Fibroblast of lung (primary cell): Measurements from ENCODE around the gene SERPINB3. TPM values are rescaled to one million over a fixed set of nuclear protein-coding genes. Genes with fewer than 3 reads are reported as not detected.

Experiments used
- DNase-seq, 2 donors: peaks; one replicate each; pipeline versions ENCODE4 v3.0.0 to v3.0.0-alpha.2; 2010; ENCODE audit warnings: low read depth in 2 of 2
- H2AFZ ChIP-seq: 2 replicates; pipeline ENCODE4 v1.5.1; 2012; ENCODE audit warnings: low read length, control low read depth, inconsistent platforms
- H3K27ac ChIP-seq: 2 replicates; pipeline ENCODE4 v1.5.1; 2011; ENCODE audit warnings: low read length, control low read depth; ENCODE audit not compliant: insufficient read depth
- H3K27me3 ChIP-seq: 2 replicates; pipeline ENCODE4 v1.5.1; 2011; ENCODE audit warnings: mild to moderate bottlenecking, low read length; ENCODE audit not compliant: control insufficient read depth, insufficient read depth
- H3K36me3 ChIP-seq: 2 replicates; pipeline ENCODE4 v1.5.1; 2011; ENCODE audit warnings: low read length; ENCODE audit not compliant: control insufficient read depth, insufficient read depth
- H3K4me1 ChIP-seq: 2 replicates; pipeline ENCODE4 v1.5.1; 2011; ENCODE audit warnings: low read length; ENCODE audit not compliant: control insufficient read depth, insufficient read depth; ENCODE audit errors: extremely low read depth
- H3K4me2 ChIP-seq: 2 replicates; pipeline ENCODE4 v1.5.1; 2011; ENCODE audit warnings: low read length, control low read depth; ENCODE audit not compliant: insufficient read depth; ENCODE audit errors: extremely low read depth
- H3K4me3 ChIP-seq, 4 experiments: fragments of 200-600 bp in 1 of 4; sonication (generic) in 1 of 4; replicated peaks in 1 of 4; 2 replicates each; pipeline ENCODE4 v1.5.1; 2011 to 2016; ENCODE audit warnings: low read length in 4 of 4, low read depth in 3 of 4, mild to moderate bottlenecking in 3 of 4, control low read depth in 2 of 4, inconsistent platforms in 1 of 4, mixed read lengths in 1 of 4; ENCODE audit not compliant: insufficient read depth in 1 of 4; ENCODE audit errors: control extremely low read depth in 1 of 4
- H3K79me2 ChIP-seq: 2 replicates; pipeline ENCODE4 v1.5.1; 2012; ENCODE audit warnings: mild to moderate bottlenecking, low read length, inconsistent platforms; ENCODE audit not compliant: control insufficient read depth, insufficient read depth
- H3K9ac ChIP-seq: 2 replicates; pipeline ENCODE4 v1.5.1; 2011; ENCODE audit warnings: mild to moderate bottlenecking, low read length, control low read depth; ENCODE audit not compliant: insufficient read depth
- H3K9me3 ChIP-seq: 2 replicates; pipeline ENCODE4 v1.5.1; 2012; ENCODE audit warnings: low read depth, low read length; ENCODE audit not compliant: control insufficient read depth, insufficient read depth
- H4K20me1 ChIP-seq: 2 replicates; pipeline ENCODE4 v1.5.1; 2011; ENCODE audit warnings: low read length; ENCODE audit not compliant: control insufficient read depth, insufficient read depth; ENCODE audit errors: extremely low read depth
- CTCF ChIP-seq, 2 donors: IDR thresholded peaks in 1 of 2; conservative IDR thresholded peaks in 1 of 2; 1 replicate in 1 of 2; 2 replicates in 1 of 2; pipeline ENCODE4 v1.5.1; 2011 to 2012; ENCODE audit warnings: low read length in 2 of 2, control low read depth in 1 of 2, inconsistent platforms in 1 of 2, low read depth in 1 of 2, mild to moderate bottlenecking in 1 of 2
- EZH2 ChIP-seq: IDR thresholded peaks from 2 replicates; pipeline ENCODE4 v1.5.1; 2012; ENCODE audit warnings: low read length, control low read depth, mild to moderate bottlenecking; ENCODE audit errors: missing control alignments
- polyA plus RNA-seq, 2 donors: library from polyadenylated mRNA; depleted of rRNA in 1 of 2; stranded (reverse) in 1 of 2; unstranded in 1 of 2; fragments of >200 nt; gene quantifications; 2 replicates each; pipeline ENCODE4 v1.2.1, GENCODE V29; 2011 to 2012; ENCODE audit warnings: missing spikeins in 1 of 2
- total RNA-seq: library from RNA; depleted of rRNA; stranded (reverse); fragments of >200 nt; gene quantifications from 2 replicates; pipeline ENCODE4 v1.2.1, GENCODE V29; 2014

The SERPINB3 gene
- total and polyA plus RNA-seq, 2 donors (not counting 1 experiment from before 2014, with no cell fraction given): not detected

DNA sequence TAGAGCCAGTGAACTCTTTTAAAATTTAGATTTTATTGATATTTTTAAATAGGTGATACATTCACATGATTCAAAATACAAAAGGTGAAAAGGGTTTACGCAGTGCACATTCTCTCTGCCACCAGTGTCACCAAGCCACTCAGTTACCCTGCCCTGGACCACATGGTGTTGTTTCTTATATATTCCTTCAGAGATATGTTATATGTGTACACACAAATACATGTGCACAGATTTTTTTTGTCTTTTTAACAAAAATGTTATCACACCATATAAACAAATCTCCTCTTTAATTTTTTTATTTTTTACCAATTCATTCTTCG is 43.8 kb downstream of the SERPINB3 start:
- no peak overlapping the region for H3K27ac ChIP-seq
- H3K27me3 ChIP-seq: no peaks in the 10 kb centered on the region
- no peak overlapping the region for H3K4me2 ChIP-seq
- H2AFZ ChIP-seq: no peak overlapping the region
- no peaks in the 10 kb centered on the region for H4K20me1 ChIP-seq
- H3K79me2 ChIP-seq: no peaks in the 10 kb centered on the region
- no peaks in the 10 kb centered on the region for H3K9me3 ChIP-seq
- no peak overlapping the region for H3K4me3 ChIP-seq
- H3K36me3 ChIP-seq: no peaks in the 10 kb centered on the region
- H3K4me1 ChIP-seq: no peaks in the 10 kb centered on the region
- H3K9ac ChIP-seq: no peak overlapping the region
- DNase-seq: no peak
- no peak for TF ChIP-seq CTCF (conservative IDR thresholded peaks at IDR 0.05 in 1 of 2, IDR thresholded peaks at IDR 0.05 in 1 of 2; ENCODE audit: low read depth in 1 of 2, low read length in 2 of 2)
- no peak for TF ChIP-seq EZH2

DNA sequence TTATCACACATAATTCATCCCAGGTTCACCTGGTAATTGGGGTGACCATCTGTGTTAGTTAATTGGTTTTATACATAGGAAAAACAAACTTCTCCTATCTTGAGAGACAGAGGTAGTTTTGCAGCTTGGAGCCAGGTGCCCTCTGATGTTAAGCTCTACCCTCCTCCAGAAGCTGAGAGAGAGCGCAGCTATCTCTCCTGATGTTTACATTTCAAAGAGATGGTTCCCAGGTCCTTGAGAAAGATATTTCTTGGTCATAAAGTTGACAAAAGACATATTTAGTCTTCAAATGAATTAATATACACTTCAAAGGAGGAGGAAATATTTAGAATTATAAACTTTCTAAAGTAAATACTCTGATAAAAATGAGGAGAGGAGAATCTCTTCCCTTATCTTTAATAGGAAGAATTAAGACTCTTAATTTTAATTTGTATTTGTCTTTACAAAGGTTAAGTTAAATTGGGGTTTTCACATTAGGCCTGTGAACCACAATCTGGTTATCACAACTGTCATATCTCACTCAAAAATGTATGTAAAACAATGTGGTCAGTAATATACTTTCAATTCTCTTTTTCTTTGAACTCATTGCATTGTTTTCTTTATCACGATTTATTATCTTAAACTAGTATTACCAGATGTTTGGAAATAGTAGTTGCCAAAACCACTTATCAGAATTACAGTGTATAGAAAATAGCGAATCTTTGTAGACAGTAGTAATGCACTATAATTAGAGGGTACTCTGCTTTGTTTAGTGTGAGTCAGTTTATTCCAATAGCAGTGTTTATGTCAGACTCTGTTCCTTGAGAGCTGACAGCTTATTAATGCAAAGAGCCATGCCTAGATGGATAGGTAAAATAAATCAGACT is 44.4 kb downstream of the SERPINB3 start:
- DNase-seq: no peak

GRCh38 chr18:63613420-63613819 is 48.3 kb downstream of the SERPINB3 start:
- Histone ChIP-seq H3K36me3 (no peaks in the 10 kb centered on the region), H3K4me2 (no peak overlapping the region), H3K4me3 (no peak overlapping the region), H3K27ac (no peak overlapping the region), H3K4me1 (no peaks in the 10 kb centered on the region), H3K27me3 (no peaks in the 10 kb centered on the region), H2AFZ (no peak overlapping the region), H3K79me2 (no peaks in the 10 kb centered on the region), H3K9me3 (no peaks in the 10 kb centered on the region), H4K20me1 (no peaks in the 10 kb centered on the region), H3K9ac (no peak overlapping the region)
- no peak for DNase-seq
- no peak for TF ChIP-seq EZH2
- no peak for TF ChIP-seq CTCF (conservative IDR thresholded peaks at IDR 0.05 in 1 of 2, IDR thresholded peaks at IDR 0.05 in 1 of 2; ENCODE audit: low read depth in 1 of 2, low read length in 2 of 2)

More for the DNA sequence above, 44.4 kb downstream of the SERPINB3 start:
- H3K79me2 ChIP-seq: no peaks in the 10 kb centered on the region
- no peaks in the 10 kb centered on the region for H3K9me3 ChIP-seq
- H2AFZ ChIP-seq: no peak overlapping the region
- TF ChIP-seq CTCF (conservative IDR thresholded peaks at IDR 0.05 in 1 of 2, IDR thresholded peaks at IDR 0.05 in 1 of 2; ENCODE audit: low read depth in 1 of 2, low read length in 2 of 2): no peak
- no peak for TF ChIP-seq EZH2
- H3K4me1 ChIP-seq: no peaks in the 10 kb centered on the region
- H3K9ac ChIP-seq: no peak overlapping the region
- no peak overlapping the region for H3K4me2 ChIP-seq
- no peak overlapping the region for H3K27ac ChIP-seq
- H3K27me3 ChIP-seq: no peaks in the 10 kb centered on the region
- H3K36me3 ChIP-seq: no peaks in the 10 kb centered on the region
- H4K20me1 ChIP-seq: no peaks in the 10 kb centered on the region
- no peak overlapping the region for H3K4me3 ChIP-seq
